GM19351 (cell line): ENCODE results near the gene CLTCL1.
"Not testable (repeated sequence)": the region's sequence is repeated elsewhere in the genome, so short reads cannot be mapped to it uniquely, and the experiment has no call there.

ENCODE experiments used
- ATAC-seq: cut with Tn5 transposase; IDR thresholded peaks from one replicate; pipeline ENCODE4 v1.9.1; 2021; ENCODE audit warnings: mild to moderate bottlenecking, moderate library complexity; ENCODE audit not compliant: unreplicated experiment

CLTCL1 gene

GRCh38 chr22:19291580-19292457 lies at the start of gene CLTCL1:
TSS of gene CLTCL1 (minus strand) at chr22:19291719. CDS start at chr22:19291641, 78 bp downstream.
- ATAC-seq = no peak

- no peak for ATAC-seq
Observed at GRCh38 chr22:19337137-19337536, 45.6 kb upstream of the CLTCL1 start.

GRCh38 chr22:19336133-19337075 lies 44.9 kb upstream of the CLTCL1 start:
- no peak for ATAC-seq

GRCh38 chr22:19331975-19332374 lies 40.5 kb upstream of the CLTCL1 start:
- ATAC-seq = no peak

- ATAC-seq = no peak
Observed at GRCh38 chr22:19331474-19331873, 40.0 kb upstream of the CLTCL1 start.

- no peak for ATAC-seq
Observed at GRCh38 chr22:19330865-19331418, 39.4 kb upstream of the CLTCL1 start.

- ATAC-seq = not testable (repeated sequence)
Observed at GRCh38 chr22:19330205-19330604, 38.7 kb upstream of the CLTCL1 start.

GRCh38 chr22:19329454-19329853 lies 37.9 kb upstream of the CLTCL1 start:
- ATAC-seq = no peak

GRCh38 chr22:19325296-19325948 lies 33.9 kb upstream of the CLTCL1 start:
- no peak for ATAC-seq

- not testable (repeated sequence) for ATAC-seq
Observed at GRCh38 chr22:19323420-19323819, 31.9 kb upstream of the CLTCL1 start.

GRCh38 chr22:19321757-19322156 lies 30.2 kb upstream of the CLTCL1 start:
- ATAC-seq = no peak

GRCh38 chr22:19320136-19320535 lies 28.6 kb upstream of the CLTCL1 start:
- ATAC-seq = not testable (repeated sequence)

GRCh38 chr22:19319281-19319680 lies 27.8 kb upstream of the CLTCL1 start:
- ATAC-seq = no peak

GRCh38 chr22:19317865-19318264 lies 26.3 kb upstream of the CLTCL1 start:
- no peak for ATAC-seq

GRCh38 chr22:19307872-19308271 lies 16.4 kb upstream of the CLTCL1 start:
- no peak for ATAC-seq

GRCh38 chr22:19306535-19306934 lies 15.0 kb upstream of the CLTCL1 start:
- not testable (repeated sequence) for ATAC-seq

GRCh38 chr22:19304547-19304946 lies 13.0 kb upstream of the CLTCL1 start:
- no peak for ATAC-seq

- no peak for ATAC-seq
Observed at GRCh38 chr22:19303785-19304184, 12.3 kb upstream of the CLTCL1 start.

GRCh38 chr22:19295733-19296132 lies 4.2 kb upstream of the CLTCL1 start:
- ATAC-seq = no peak

GRCh38 chr22:19292458-19293230 lies 1.1 kb upstream of the CLTCL1 start:
- no peak for ATAC-seq
